Stomach (tissue), 9 donors: Measurements from ENCODE around the gene ATXN1. TPM values are rescaled to one million over a fixed set of nuclear protein-coding genes. Genes with fewer than 3 reads are reported as not detected.

Source experiments
- DNase-seq, 2 donors: peaks; one replicate each; pipeline versions ENCODE4 v3.0.0 to v3.0.0-alpha.2; 2013 to 2019
- H3K27ac ChIP-seq, 5 donors: fragments of 200-600 bp in 4 of 5; sonication (generic) in 4 of 5; one replicate each; pipeline ENCODE4 v1.5.1; 2013 to 2019; ENCODE audit warnings: mild to moderate bottlenecking in 1 of 5, moderate library complexity in 1 of 5
- H3K27me3 ChIP-seq, 3 donors: fragments of 200-600 bp; sonication (generic); one replicate each; pipeline ENCODE4 v1.5.1; 2017 to 2019; ENCODE audit warnings: mixed run types in 1 of 3
- H3K36me3 ChIP-seq, 4 donors: fragments of 200-600 bp; sonication (generic); 1 replicate in 3 of 4; 2 replicates in 1 of 4; pipeline ENCODE4 v1.5.1; 2016 to 2019
- H3K4me1 ChIP-seq, 4 donors: fragments of 200-600 bp; sonication (generic); one replicate each; pipeline ENCODE4 v1.5.1; 2016 to 2019
- H3K4me3 ChIP-seq, 4 donors: fragments of 200-600 bp; sonication (generic) in 3 of 4; one replicate each; pipeline ENCODE4 v1.5.1; 2016 to 2019; ENCODE audit warnings: mild to moderate bottlenecking in 1 of 4
- H3K9me3 ChIP-seq, 4 donors: fragments of 200-600 bp; sonication (generic); one replicate each; pipeline ENCODE4 v1.5.1; 2016 to 2019
- CTCF ChIP-seq, 7 experiments: fragments of 450-650 bp in 4 of 7; fragments of 200-600 bp in 3 of 7; sonication (generic) in 3 of 7; IDR thresholded peaks; one replicate each; pipeline ENCODE4 v1.5.1; 2016 to 2019; ENCODE audit warnings: antibody characterized with exemption in 7 of 7, control low read depth in 2 of 7, mild to moderate bottlenecking in 1 of 7
- EP300 ChIP-seq: sonication (generic); formaldehyde crosslinking; IDR thresholded peaks from one replicate; pipeline ENCODE4 v1.6.1; 2017; ENCODE audit warnings: antibody characterized with exemption
- POLR2A ChIP-seq, 4 donors: fragments of 450-650 bp; IDR thresholded peaks; one replicate each; pipeline ENCODE4 v1.6.1; 2016; ENCODE audit warnings: antibody characterized with exemption in 4 of 4, control low read depth in 2 of 4, mild to moderate bottlenecking in 1 of 4, moderate library complexity in 1 of 4
- POLR2AphosphoS5 ChIP-seq, 3 donors: sonication (generic); formaldehyde crosslinking; IDR thresholded peaks; one replicate each; pipeline ENCODE4 v1.6.1; 2016; ENCODE audit warnings: antibody characterized with exemption in 3 of 3
- WGBS, 5 donors: extraction: QIAGEN DNeasy Blood & Tissue Kit in 3 of 5; methylation state at CpG; one replicate each; pipeline versions ENCODE4 v1.1.5 to v1.1.7; 2013 to 2018; 5-methylcytosine and 5-hydroxymethylcytosine counted together
- intact Hi-C: fragments of 100-400 bp; cut with DNase I; formaldehyde crosslinking; loops from one replicate; pipeline ENCODE4 v1.15.1; 2023; ENCODE audit warnings: low total_unique reads
- polyA plus RNA-seq, 3 donors: library from polyadenylated mRNA; stranded (reverse); fragments of 200-250 nt; gene quantifications; one replicate each; pipeline ENCODE4 v1.2.3, GENCODE V29; 2013
- total RNA-seq, 5 donors: library from RNA; depleted of rRNA; stranded (reverse); fragments of >200 nt; gene quantifications; one replicate each; pipeline versions ENCODE4 v1.1.0 to v1.2.3, GENCODE V29; 2014 to 2016
- donor health status: healthy with polysubstance abuse.
- donor health status: Bipolar disorder and iron deficiency.
- donor health status: healthy.

Gene ATXN1
- total and polyA plus RNA-seq, 8 donors: 5.2 to 106 (median 39.0) TPM

GRCh38 chr6:16377470-16377869 lies 383.8 kb downstream of the ATXN1 start:
- no peak for DNase-seq
- Histone ChIP-seq H3K36me3 (no peaks in the 10 kb centered on the region), H3K4me3 (no peak overlapping the region), H3K4me1 (peaks cover 0 to 20% (median 4%) of the 10 kb centered on the region in 4 donors), H3K9me3 (no peaks in the 10 kb centered on the region), H3K27ac (no peak overlapping the region), H3K27me3 (no peaks in the 10 kb centered on the region)
- intact Hi-C loops: no loop called here
- no peak for TF ChIP-seq POLR2AphosphoS5 (IDR thresholded peaks at IDR 0.05)
- no peak for TF ChIP-seq EP300
- TF ChIP-seq POLR2A (IDR thresholded peaks at IDR 0.05): no peak
- no peak for TF ChIP-seq CTCF (IDR thresholded peaks at IDR 0.05)
- 97 to 98% (median 98%) methylated on average over 9 of the region's 9 CpGs for WGBS, 5 donors

GRCh38 chr6:16375843-16376242 lies 385.4 kb downstream of the ATXN1 start:
- Histone ChIP-seq H3K4me1 (peaks cover 0 to 28% (median 10%) of the 10 kb centered on the region in 4 donors), H3K9me3 (no peaks in the 10 kb centered on the region), H3K27ac (no peak overlapping the region), H3K27me3 (no peaks in the 10 kb centered on the region), H3K4me3 (no peak overlapping the region), H3K36me3 (no peaks in the 10 kb centered on the region)
- no peak for TF ChIP-seq POLR2A (IDR thresholded peaks at IDR 0.05)
- no peak for TF ChIP-seq EP300
- no peak for TF ChIP-seq POLR2AphosphoS5 (IDR thresholded peaks at IDR 0.05)
- TF ChIP-seq CTCF (IDR thresholded peaks at IDR 0.05): no peak
- 85 to 94% (median 88%) methylated on average over 3 of the region's 3 CpGs for WGBS, 5 donors
- no peak for DNase-seq
- intact Hi-C loops: no loop called here

DNA sequence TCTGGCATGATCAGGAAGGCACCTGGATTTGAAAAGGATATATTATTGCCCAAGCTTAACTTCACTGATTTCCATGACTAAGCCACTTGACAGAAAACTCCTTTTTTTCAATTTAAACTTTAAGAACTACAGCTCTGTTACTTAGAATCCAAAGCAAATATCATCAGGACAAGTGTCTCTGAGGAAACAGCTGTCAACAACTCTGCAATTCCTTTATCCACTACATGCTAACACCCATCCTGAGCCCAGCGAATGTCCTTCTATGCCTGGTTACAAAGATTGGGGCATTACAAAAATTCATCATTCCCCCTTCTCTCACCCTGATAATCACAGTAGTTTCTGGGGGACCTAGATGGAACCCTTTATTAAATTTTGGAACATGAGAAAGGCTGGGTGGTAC lies 386.1 kb downstream of the ATXN1 start:
- Histone ChIP-seq H3K4me3 (no peak overlapping the region), H3K36me3 (no peaks in the 10 kb centered on the region), H3K27ac (no peak overlapping the region), H3K9me3 (no peaks in the 10 kb centered on the region), H3K4me1 (peaks cover 0 to 28% (median 12%) of the 10 kb centered on the region in 4 donors), H3K27me3 (no peaks in the 10 kb centered on the region)
- TF ChIP-seq POLR2AphosphoS5 (IDR thresholded peaks at IDR 0.05): no peak
- TF ChIP-seq EP300: no peak
- no peak for TF ChIP-seq POLR2A (IDR thresholded peaks at IDR 0.05)
- TF ChIP-seq CTCF (IDR thresholded peaks at IDR 0.05): no peak
- intact Hi-C loops: no loop called here
- DNase-seq: no peak
- 79 to 96% (median 91%) methylated on average over 1 of the region's 1 CpG for WGBS, 5 donors

DNA sequence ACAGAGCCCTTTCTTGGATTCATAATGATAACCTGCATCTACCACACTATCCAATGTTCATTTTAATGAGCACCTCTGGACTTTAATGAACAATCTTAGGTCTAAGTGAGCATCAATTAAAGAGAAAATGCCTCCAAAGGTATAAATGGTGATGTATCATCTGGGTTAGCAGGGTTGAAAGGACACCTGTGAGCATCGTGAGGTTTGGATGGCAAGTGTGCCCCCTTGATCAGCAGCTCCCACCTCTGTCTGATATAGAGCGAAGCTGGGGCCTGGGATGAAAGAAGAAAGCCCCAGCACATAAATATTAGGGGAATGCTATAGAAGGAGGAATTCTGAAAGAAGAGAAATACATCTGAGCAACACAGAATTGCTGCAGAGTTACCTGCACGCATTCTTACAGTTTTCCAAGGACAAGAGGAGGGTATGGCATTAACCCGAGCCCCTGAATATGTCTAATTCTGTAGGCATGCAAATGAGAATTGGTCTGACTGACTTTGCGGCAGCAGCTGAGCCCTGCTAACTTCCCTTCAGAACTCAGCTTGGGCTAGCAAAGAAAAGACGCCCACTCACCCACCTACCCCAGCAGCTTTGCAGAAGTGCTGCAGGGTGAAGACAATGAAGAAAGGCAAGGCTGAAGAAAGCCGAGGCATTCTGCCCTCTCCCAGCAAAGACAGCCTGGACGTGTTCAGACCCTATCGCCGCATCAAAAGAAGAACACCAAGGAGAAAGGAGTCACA lies 386.6 kb downstream of the ATXN1 start:
- WGBS, 5 donors: 83 to 95% (median 92%) methylated on average over 9 to 10 of the region's 10 CpGs
- DNase-seq: no peak
- Histone ChIP-seq H3K4me3 (no peak overlapping the region), H3K27me3 (no peaks in the 10 kb centered on the region), H3K36me3 (no peaks in the 10 kb centered on the region), H3K4me1 (peaks cover 0 to 28% (median 12%) of the 10 kb centered on the region in 4 donors), H3K27ac (no peak overlapping the region), H3K9me3 (no peaks in the 10 kb centered on the region)
- TF ChIP-seq EP300 (no peak), CTCF (IDR thresholded peaks at IDR 0.05) (no peak), POLR2A (IDR thresholded peaks at IDR 0.05) (no peak), POLR2AphosphoS5 (IDR thresholded peaks at IDR 0.05) (no peak)
- intact Hi-C loops: no loop called here
